ENCODE data around the gene TMIGD2.

DNA sequence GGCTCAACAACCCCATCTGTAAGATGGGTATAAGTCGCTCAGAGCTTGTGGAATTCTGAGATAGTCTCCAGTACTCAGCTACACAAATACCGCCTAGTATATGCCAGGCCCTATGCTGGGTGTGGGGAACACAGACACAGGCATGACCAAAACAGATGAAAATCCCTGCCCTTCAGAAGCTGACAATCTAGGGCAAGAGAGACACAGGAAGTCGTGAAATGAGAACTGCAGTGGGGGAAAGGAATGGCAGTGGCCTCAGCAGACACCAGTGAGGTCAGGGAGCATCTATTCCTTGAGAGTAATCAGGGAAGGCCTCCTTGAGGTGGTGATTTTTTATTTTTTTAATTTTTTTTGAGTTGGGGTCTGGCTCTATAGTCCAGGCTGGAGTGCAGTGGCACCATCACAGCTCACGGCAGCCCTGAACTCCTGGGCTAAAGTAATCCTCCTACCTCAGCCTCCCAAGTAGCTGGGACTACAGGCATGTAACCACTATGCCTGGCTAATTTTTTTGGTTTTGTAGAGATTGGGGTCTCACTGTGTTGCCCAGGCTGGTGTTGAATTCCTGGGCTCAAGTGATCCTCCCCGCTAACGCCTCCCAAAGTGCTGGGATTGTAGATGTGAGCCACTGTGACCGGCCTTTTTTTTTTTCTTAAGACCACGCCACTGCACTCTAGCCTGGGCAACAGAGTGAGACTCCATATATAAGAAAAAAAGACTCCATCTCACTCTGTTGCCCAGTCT, 3.2 kb downstream of the TMIGD2 start:
- TF ChIP-seq ZFP3 (CRISPR knock-in tag; IDR thresholded peaks at IDR 0.05) (no peak), ZC3H10 (CRISPR knock-in tag; IDR thresholded peaks at IDR 0.05) (no peak), ARNTL (CRISPR knock-in tag; IDR thresholded peaks at IDR 0.05; ENCODE audit: borderline replicate concordance, low read depth) (no peak), ZFP30 (CRISPR knock-in tag; IDR thresholded peaks at IDR 0.05) (no peak), ZNF70 (CRISPR knock-in tag; IDR thresholded peaks at IDR 0.05) (no peak), PPARA (CRISPR knock-in tag; IDR thresholded peaks at IDR 0.05; ENCODE audit: borderline replicate concordance) (no peak)
- TF ChIP-seq, protein P1, sequence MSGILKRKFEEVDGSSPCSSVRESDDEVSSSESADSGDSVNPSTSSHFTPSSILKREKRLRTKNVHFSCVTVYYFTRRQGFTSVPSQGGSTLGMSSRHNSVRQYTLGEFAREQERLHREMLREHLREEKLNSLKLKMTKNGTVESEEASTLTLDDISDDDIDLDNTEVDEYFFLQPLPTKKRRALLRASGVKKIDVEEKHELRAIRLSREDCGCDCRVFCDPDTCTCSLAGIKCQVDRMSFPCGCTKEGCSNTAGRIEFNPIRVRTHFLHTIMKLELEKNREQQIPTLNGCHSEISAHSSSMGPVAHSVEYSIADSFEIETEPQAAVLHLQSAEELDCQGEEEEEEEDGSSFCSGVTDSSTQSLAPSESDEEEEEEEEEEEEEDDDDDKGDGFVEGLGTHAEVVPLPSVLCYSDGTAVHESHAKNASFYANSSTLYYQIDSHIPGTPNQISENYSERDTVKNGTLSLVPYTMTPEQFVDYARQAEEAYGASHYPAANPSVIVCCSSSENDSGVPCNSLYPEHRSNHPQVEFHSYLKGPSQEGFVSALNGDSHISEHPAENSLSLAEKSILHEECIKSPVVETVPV (CRISPR knock-in tag; IDR thresholded peaks at IDR 0.05), result no peak
- TF ChIP-seq, protein P2, sequence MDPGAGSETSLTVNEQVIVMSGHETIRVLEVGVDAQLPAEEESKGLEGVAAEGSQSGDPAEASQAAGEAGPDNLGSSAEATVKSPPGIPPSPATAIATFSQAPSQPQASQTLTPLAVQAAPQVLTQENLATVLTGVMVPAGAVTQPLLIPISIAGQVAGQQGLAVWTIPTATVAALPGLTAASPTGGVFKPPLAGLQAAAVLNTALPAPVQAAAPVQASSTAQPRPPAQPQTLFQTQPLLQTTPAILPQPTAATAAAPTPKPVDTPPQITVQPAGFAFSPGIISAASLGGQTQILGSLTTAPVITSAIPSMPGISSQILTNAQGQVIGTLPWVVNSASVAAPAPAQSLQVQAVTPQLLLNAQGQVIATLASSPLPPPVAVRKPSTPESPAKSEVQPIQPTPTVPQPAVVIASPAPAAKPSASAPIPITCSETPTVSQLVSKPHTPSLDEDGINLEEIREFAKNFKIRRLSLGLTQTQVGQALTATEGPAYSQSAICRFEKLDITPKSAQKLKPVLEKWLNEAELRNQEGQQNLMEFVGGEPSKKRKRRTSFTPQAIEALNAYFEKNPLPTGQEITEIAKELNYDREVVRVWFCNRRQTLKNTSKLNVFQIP (CRISPR knock-in tag; IDR thresholded peaks at IDR 0.05; ENCODE audit: borderline replicate concordance, low read depth), result no peak

All from SK-N-SH treated with all-trans-retinoic acid at 6 μM for 48 hours (cell line).